Type B pancreatic cell (in vitro differentiated cells): ENCODE measurements around the gene RTN4R. TPM values are rescaled to one million over a fixed set of nuclear protein-coding genes. Genes with fewer than 3 reads are reported as not detected.

Experiments used
- DNase-seq: peaks from one replicate; pipeline ENCODE4 v3.0.0; 2021; ENCODE audit warnings: mixed read lengths; ENCODE audit not compliant: unreplicated experiment; ENCODE audit errors: extremely low spot score
- H3K27ac Mint-ChIP-seq: 2 replicates; pipeline ENCODE4 v1.8.0; 2021; ENCODE audit warnings: mild to moderate bottlenecking, mixed read lengths
- H3K27me3 Mint-ChIP-seq: 2 replicates; pipeline ENCODE4 v1.8.0; 2021; ENCODE audit warnings: mixed read lengths
- H3K36me3 Mint-ChIP-seq: 2 replicates; pipeline ENCODE4 v1.8.0; 2021; ENCODE audit warnings: mixed read lengths
- H3K4me1 Mint-ChIP-seq: one replicate; pipeline ENCODE4 v1.8.0; 2021; ENCODE audit warnings: mixed read lengths; ENCODE audit not compliant: unreplicated experiment
- H3K4me3 Mint-ChIP-seq: 2 replicates; pipeline ENCODE4 v1.8.0; 2021; ENCODE audit warnings: mild to moderate bottlenecking, mixed read lengths
- H3K9me3 Mint-ChIP-seq: 2 replicates; pipeline ENCODE4 v1.8.0; 2021; ENCODE audit warnings: mixed read lengths
- total RNA-seq: library from RNA; stranded (reverse); gene quantifications from 2 replicates; pipeline ENCODE4 v1.2.1, GENCODE V29; 2021; ENCODE audit warnings: low replicate concordance
- TF ChIP-seq, protein P1 (sequence below): fragments of 200-600 bp; sonication (generic); conservative IDR thresholded peaks from 2 replicates; pipeline ENCODE4 v1.5.0; 2021; ENCODE audit warnings: antibody characterized with exemption, mild to moderate bottlenecking

Gene RTN4R
- total RNA-seq, 1 donor from 2014 or later = 9.0 TPM

DNA sequence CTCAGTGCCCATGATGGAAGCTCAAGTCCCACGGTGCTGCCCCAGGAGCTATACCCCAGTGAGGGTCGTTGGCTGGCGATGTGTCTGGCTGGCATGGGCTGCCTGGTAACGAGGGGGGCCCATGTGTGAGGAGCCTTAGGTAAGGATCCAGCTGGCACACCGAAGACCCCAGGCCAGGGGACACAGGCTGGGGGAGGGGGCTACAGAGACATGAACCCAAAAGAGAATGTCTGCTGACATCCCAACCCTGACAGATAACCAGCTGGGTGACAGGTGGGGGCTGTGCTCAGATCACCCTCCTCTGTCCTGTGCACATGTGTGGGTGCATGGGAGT lies 39.2 kb downstream of the RTN4R start:
- TF ChIP-seq, protein P1, sequence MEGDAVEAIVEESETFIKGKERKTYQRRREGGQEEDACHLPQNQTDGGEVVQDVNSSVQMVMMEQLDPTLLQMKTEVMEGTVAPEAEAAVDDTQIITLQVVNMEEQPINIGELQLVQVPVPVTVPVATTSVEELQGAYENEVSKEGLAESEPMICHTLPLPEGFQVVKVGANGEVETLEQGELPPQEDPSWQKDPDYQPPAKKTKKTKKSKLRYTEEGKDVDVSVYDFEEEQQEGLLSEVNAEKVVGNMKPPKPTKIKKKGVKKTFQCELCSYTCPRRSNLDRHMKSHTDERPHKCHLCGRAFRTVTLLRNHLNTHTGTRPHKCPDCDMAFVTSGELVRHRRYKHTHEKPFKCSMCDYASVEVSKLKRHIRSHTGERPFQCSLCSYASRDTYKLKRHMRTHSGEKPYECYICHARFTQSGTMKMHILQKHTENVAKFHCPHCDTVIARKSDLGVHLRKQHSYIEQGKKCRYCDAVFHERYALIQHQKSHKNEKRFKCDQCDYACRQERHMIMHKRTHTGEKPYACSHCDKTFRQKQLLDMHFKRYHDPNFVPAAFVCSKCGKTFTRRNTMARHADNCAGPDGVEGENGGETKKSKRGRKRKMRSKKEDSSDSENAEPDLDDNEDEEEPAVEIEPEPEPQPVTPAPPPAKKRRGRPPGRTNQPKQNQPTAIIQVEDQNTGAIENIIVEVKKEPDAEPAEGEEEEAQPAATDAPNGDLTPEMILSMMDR = no peak
- H3K36me3 Mint-ChIP-seq = no peaks in the 10 kb centered on the region
- peaks cover 6% of the 10 kb centered on the region for H3K4me1 Mint-ChIP-seq
- H3K27ac Mint-ChIP-seq = no peak overlapping the region
- H3K9me3 Mint-ChIP-seq = no peaks in the 10 kb centered on the region
- no peaks in the 10 kb centered on the region for H3K27me3 Mint-ChIP-seq
- no peak for DNase-seq
- H3K4me3 Mint-ChIP-seq = no peak overlapping the region

DNA sequence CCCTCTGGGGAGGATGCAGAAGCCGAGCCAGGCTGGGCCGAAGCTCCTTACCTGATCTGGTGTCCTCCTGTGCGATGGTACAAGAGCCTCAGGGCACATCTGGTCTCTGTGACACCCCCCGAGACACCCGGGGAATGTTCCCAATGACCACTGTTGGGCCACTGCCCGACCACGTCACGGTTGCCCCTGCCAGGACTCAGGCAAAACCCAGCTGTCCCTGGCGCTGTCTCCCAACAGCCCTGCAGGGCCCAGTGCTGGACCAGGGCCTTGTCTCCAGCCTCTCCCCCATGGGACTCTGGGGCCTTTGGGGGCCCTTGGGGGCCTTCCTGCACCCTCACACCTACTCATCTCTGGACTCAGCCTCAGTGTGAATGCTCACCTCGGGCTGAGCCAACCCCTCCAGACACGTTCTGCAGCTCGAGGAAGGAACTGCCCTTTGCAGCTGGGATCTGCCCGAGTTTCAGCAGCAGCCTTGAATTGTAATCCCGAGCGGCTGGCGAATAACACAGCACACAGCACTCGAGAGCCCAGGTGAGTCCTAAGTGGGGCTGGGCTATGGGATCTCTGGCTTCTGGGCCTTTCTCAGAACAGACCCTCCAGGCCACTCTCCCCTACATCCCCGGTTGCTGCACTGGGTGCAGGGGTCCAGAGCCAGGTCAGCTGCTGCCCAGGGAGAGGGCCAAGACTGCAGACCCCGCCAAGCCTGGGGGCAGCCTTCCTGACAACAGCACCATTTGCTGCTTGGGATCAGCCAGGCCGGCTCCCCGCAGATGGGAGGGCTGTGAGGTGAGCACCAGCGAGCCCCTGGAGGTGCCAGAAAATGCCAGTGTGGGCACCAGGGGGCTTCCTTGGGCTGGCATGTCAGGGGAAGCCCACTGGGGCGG lies 39.8 kb downstream of the RTN4R start:
- DNase-seq = no peak
- H3K9me3 Mint-ChIP-seq = no peaks in the 10 kb centered on the region
- TF ChIP-seq, protein P1 = no peak
- H3K36me3 Mint-ChIP-seq = no peaks in the 10 kb centered on the region
- peaks cover 6% of the 10 kb centered on the region for H3K4me1 Mint-ChIP-seq
- no peaks in the 10 kb centered on the region for H3K27me3 Mint-ChIP-seq
- H3K27ac Mint-ChIP-seq = no peak overlapping the region
- H3K4me3 Mint-ChIP-seq = no peak overlapping the region

DNA sequence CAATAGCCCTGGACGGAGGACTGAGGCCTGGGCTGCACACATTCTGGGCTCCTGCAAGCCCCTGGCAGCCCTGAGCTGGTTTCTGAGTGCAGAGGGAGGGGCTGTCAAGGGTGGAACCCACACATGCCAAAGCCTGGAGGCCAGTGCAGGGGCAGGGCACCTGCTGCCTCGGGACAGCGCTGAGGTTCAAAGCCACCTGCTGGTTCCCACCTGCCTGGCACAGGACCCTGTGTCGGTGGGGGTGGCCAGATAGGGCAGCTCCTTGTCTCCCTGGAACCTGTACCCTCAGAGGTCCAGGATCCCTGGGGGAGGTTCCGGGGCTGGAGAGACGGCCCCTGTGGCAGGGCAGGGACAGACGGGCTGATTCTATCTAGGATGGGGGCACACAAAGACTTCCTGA lies 40.8 kb downstream of the RTN4R start:
- Mint-ChIP-seq H3K4me1 (peaks cover 6% of the 10 kb centered on the region), H3K36me3 (no peaks in the 10 kb centered on the region), H3K27me3 (no peaks in the 10 kb centered on the region), H3K4me3 (no peak overlapping the region), H3K27ac (no peak overlapping the region), H3K9me3 (no peaks in the 10 kb centered on the region)
- TF ChIP-seq, protein P1 = no peak
- no peak for DNase-seq

DNA sequence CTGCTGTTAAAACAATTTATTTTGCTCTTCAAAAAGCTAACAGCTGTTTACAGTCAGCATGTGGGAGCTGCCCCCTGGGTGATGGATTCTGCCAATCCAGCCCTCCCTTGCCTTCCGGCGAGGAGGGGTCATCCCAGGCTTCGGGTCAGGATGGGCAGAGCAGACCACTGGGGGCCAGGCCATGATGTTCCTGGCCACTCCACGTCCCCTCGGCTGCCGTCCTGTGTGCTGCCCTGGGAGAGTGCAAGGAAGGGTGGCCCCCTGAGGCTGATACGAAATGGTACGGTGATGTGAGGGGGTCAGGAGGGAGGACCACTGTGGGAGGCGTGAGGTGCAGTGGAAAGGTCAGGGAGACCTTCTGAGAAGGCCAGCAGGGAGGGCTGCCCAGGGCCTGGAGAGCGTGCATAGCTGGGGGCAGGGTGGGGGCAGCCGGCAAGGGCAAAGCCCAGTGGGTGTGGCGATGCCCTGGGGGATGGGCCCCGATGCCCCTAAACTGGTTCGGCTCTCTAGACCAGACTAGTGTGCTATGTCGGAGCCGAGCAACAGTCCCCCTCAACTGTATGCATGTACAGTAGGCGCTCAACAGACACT lies 41.3 kb downstream of the RTN4R start:
- Mint-ChIP-seq H3K27me3 (no peaks in the 10 kb centered on the region), H3K4me1 (peaks cover 6% of the 10 kb centered on the region), H3K27ac (no peak overlapping the region), H3K4me3 (no peak overlapping the region), H3K36me3 (no peaks in the 10 kb centered on the region), H3K9me3 (no peaks in the 10 kb centered on the region)
- no peak for DNase-seq
- TF ChIP-seq, protein P1 = no peak

DNA sequence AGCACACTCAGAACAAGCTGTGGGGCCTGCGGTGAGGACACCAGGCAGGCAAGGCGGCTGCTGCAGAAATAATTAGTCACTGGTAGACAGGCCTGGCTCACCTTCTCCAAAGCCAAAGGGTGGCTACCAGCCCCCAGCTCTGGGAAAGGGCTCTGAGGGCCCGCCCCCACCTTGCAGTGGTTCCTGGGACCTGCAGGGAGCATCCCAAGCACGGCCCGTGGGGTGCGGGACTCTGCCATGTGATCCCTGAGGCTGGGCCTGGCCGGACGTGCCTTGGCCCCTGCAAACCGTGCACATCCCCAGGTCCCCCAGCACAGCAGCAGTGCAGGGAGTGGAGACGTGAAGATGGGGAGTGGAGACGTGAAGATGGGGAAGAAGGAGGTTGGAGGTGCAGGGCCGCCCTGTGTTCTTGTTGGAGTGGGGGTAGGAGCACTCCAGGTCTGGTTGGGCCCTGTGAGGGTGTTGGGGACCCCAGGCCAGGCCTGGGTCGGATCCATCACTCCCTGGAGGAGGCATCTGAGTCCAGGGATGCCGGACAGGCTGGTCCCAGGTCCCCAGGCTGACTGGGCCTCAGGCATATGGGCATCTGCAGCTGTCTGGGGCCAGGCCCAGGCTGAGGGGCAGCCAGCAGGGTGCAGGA lies 41.9 kb downstream of the RTN4R start:
- no peak overlapping the region for H3K27ac Mint-ChIP-seq
- TF ChIP-seq, protein P1 = no peak
- peaks cover 6% of the 10 kb centered on the region for H3K4me1 Mint-ChIP-seq
- no peak overlapping the region for H3K4me3 Mint-ChIP-seq
- no peaks in the 10 kb centered on the region for H3K27me3 Mint-ChIP-seq
- H3K36me3 Mint-ChIP-seq = no peaks in the 10 kb centered on the region
- DNase-seq = no peak
- H3K9me3 Mint-ChIP-seq = no peaks in the 10 kb centered on the region
